Neuronal stem cell (in vitro differentiated cells): ENCODE measurements around the gene RNF43.

ENCODE experiments used
- DNase-seq: peaks from one replicate; pipeline ENCODE4 v3.0.0-alpha.2; 2013; ENCODE audit warnings: low spot score
- H2AFZ ChIP-seq: one replicate; pipeline ENCODE4 v1.6.1; 2013; ENCODE audit warnings: mild to moderate bottlenecking, low read length, inconsistent platforms
- H2AK5ac ChIP-seq: 2 replicates; pipeline ENCODE4 v1.6.1; 2013; ENCODE audit warnings: low read depth, mild to moderate bottlenecking, inconsistent platforms, low read length, moderate library complexity, mixed read lengths
- H2BK120ac ChIP-seq: 2 replicates; pipeline ENCODE4 v1.6.1; 2013; ENCODE audit warnings: low read depth, mild to moderate bottlenecking, inconsistent platforms, low read length, moderate library complexity, mixed read lengths
- H2BK12ac ChIP-seq: one replicate; pipeline ENCODE4 v1.6.1; 2013; ENCODE audit warnings: low read length, inconsistent platforms
- H2BK15ac ChIP-seq: 2 replicates; pipeline ENCODE4 v1.6.1; 2013; ENCODE audit warnings: mild to moderate bottlenecking, low read length, inconsistent platforms, mixed read lengths
- H2BK5ac ChIP-seq: one replicate; pipeline ENCODE4 v1.6.1; 2013; ENCODE audit warnings: inconsistent platforms, mild to moderate bottlenecking, low read length, moderate library complexity
- H3K14ac ChIP-seq: one replicate; pipeline ENCODE4 v1.6.1; 2013; ENCODE audit warnings: low read length, inconsistent platforms
- H3K18ac ChIP-seq: 2 replicates; pipeline ENCODE4 v1.6.1; 2013; ENCODE audit warnings: low read length, inconsistent platforms
- H3K23ac ChIP-seq: 2 replicates; pipeline ENCODE4 v1.6.1; 2013; ENCODE audit warnings: low read depth, mild to moderate bottlenecking, mixed read lengths, low read length, inconsistent platforms; ENCODE audit not compliant: poor library complexity
- H3K27ac ChIP-seq: replicated peaks from 3 replicates; pipeline ENCODE4 v1.5.1; 2013; ENCODE audit warnings: low read length, inconsistent platforms
- H3K27me3 ChIP-seq, 3 experiments: 2 replicates each; pipeline ENCODE4 v1.6.1; 2013; ENCODE audit warnings: low read length in 3 of 3, mild to moderate bottlenecking in 2 of 3, inconsistent platforms in 1 of 3, low read depth in 1 of 3, mixed read lengths in 1 of 3, moderate library complexity in 1 of 3; ENCODE audit not compliant: control insufficient read depth in 3 of 3, insufficient read depth in 3 of 3
- H3K36me3 ChIP-seq, 2 donors: replicated peaks in 1 of 2; 2 replicates each; pipeline ENCODE4 v1.6.1; 2013; ENCODE audit warnings: low read length in 2 of 2; ENCODE audit not compliant: control insufficient read depth in 2 of 2, insufficient read depth in 2 of 2
- H3K4ac ChIP-seq: 2 replicates; pipeline ENCODE4 v1.6.1; 2013; ENCODE audit warnings: inconsistent platforms, mild to moderate bottlenecking, low read length, moderate library complexity
- H3K4me1 ChIP-seq, 2 donors: 1 replicate in 1 of 2; 2 replicates in 1 of 2; pipeline ENCODE4 v1.6.1; 2013; ENCODE audit warnings: low read length in 2 of 2, low read depth in 1 of 2; ENCODE audit not compliant: control insufficient read depth in 2 of 2, insufficient read depth in 1 of 2
- H3K4me2 ChIP-seq: one replicate; pipeline ENCODE4 v1.6.1; 2013; ENCODE audit warnings: mild to moderate bottlenecking, low read length, inconsistent platforms; ENCODE audit not compliant: insufficient read depth, poor library complexity, severe bottlenecking
- H3K4me3 ChIP-seq, 2 donors: 2 replicates each; pipeline ENCODE4 v1.5.1; 2013; ENCODE audit warnings: low read length in 2 of 2, mild to moderate bottlenecking in 2 of 2, inconsistent platforms in 1 of 2, moderate library complexity in 1 of 2
- H3K79me1 ChIP-seq: one replicate; pipeline ENCODE4 v1.6.1; 2013; ENCODE audit warnings: low read depth, mild to moderate bottlenecking, inconsistent platforms, low read length, moderate library complexity
- H3K9ac ChIP-seq: one replicate; pipeline ENCODE4 v1.6.1; 2013; ENCODE audit warnings: mild to moderate bottlenecking, low read depth, low read length, inconsistent platforms; ENCODE audit not compliant: poor library complexity
- H3K9me3 ChIP-seq, 2 donors: replicated peaks in 1 of 2; 2 replicates each; pipeline versions ENCODE3 to v1.6.1; 2013; ENCODE audit warnings: low read length in 2 of 2, mild to moderate bottlenecking in 2 of 2, inconsistent platforms in 1 of 2, low read depth in 1 of 2, mixed read lengths in 1 of 2, moderate library complexity in 1 of 2; ENCODE audit not compliant: control insufficient read depth in 2 of 2, insufficient read depth in 1 of 2
- H4K8ac ChIP-seq: one replicate; pipeline ENCODE4 v1.6.1; 2013; ENCODE audit warnings: low read depth, mild to moderate bottlenecking, inconsistent platforms, low read length, moderate library complexity
- H4K91ac ChIP-seq: one replicate; pipeline ENCODE4 v1.6.1; 2013; ENCODE audit warnings: low read length, low read depth, mild to moderate bottlenecking, inconsistent platforms; ENCODE audit not compliant: poor library complexity
- WGBS, 2 donors: extraction: QIAGEN DNeasy Blood & Tissue Kit; methylation state at CpG; one replicate each; pipeline ENCODE4 v1.1.7; 2013; ENCODE audit warnings: missing lambda C conversion rate in 2 of 2, mixed read lengths in 1 of 2; ENCODE audit not compliant: insufficient read length in 2 of 2, insufficient replicate concordance in 1 of 2; ENCODE audit errors: extremely low coverage in 2 of 2; 5-methylcytosine and 5-hydroxymethylcytosine counted together

The RNF43 gene

GRCh38 chr17:58446086-58446485 is 28.8 kb upstream of the RNF43 start:
- no peak overlapping the region for H4K8ac ChIP-seq
- no peak overlapping the region for H2BK120ac ChIP-seq
- H3K18ac ChIP-seq = no peak overlapping the region
- H2AK5ac ChIP-seq = no peak overlapping the region
- no peak overlapping the region for H2BK15ac ChIP-seq
- no peaks in the 10 kb centered on the region for H3K36me3 ChIP-seq
- no peak for DNase-seq
- no peak overlapping the region for H3K4ac ChIP-seq
- H4K91ac ChIP-seq = no peak overlapping the region
- H3K79me1 ChIP-seq = no peaks in the 10 kb centered on the region
- H3K4me2 ChIP-seq = no peak overlapping the region
- no peak overlapping the region for H3K14ac ChIP-seq
- no peaks in the 10 kb centered on the region for H3K9me3 ChIP-seq
- H2BK5ac ChIP-seq = no peak overlapping the region
- H2BK12ac ChIP-seq = no peak overlapping the region
- H3K23ac ChIP-seq = no peak overlapping the region
- no peak overlapping the region for H2AFZ ChIP-seq
- no peak overlapping the region for H3K4me3 ChIP-seq
- no peak overlapping the region for H3K9ac ChIP-seq
- WGBS, 2 donors = no CpG with 5 or more reads among the region's 6 CpGs
- H3K27me3 ChIP-seq = peaks cover 0 to 17% (median 0%) of the 10 kb centered on the region in 3 experiments
- H3K4me1 ChIP-seq = no peaks in the 10 kb centered on the region
- no peak overlapping the region for H3K27ac ChIP-seq

GRCh38 chr17:58436805-58437239 is 19.5 kb upstream of the RNF43 start:
- Histone ChIP-seq H3K27me3 (peaks cover 0 to 27% (median 0%) of the 10 kb centered on the region in 3 experiments), H3K27ac (no peak overlapping the region), H3K4ac (no peak overlapping the region), H3K36me3 (no peaks in the 10 kb centered on the region), H3K79me1 (no peaks in the 10 kb centered on the region), H3K9me3 (no peaks in the 10 kb centered on the region), H3K4me1 (no peaks in the 10 kb centered on the region), H3K4me3 (no peak overlapping the region), H2BK12ac (no peak overlapping the region), H3K23ac (no peak overlapping the region), H3K4me2 (no peak overlapping the region), H2AFZ (no peak overlapping the region), H4K8ac (no peak overlapping the region), H3K18ac (no peak overlapping the region), H2AK5ac (no peak overlapping the region), H2BK5ac (no peak overlapping the region), H3K9ac (no peak overlapping the region), H2BK120ac (no peak overlapping the region), H3K14ac (no peak overlapping the region), H2BK15ac (no peak overlapping the region), H4K91ac (no peak overlapping the region)
- DNase-seq = no peak
- WGBS, 2 donors = no CpG with 5 or more reads among the region's 5 CpGs

GRCh38 chr17:58436245-58436644 is 18.9 kb upstream of the RNF43 start:
- Histone ChIP-seq H3K14ac (no peak overlapping the region), H3K4me2 (no peak overlapping the region), H3K18ac (no peak overlapping the region), H3K27me3 (peaks cover 0 to 22% (median 0%) of the 10 kb centered on the region in 3 experiments), H2AFZ (no peak overlapping the region), H3K9ac (no peak overlapping the region), H2BK12ac (no peak overlapping the region), H3K4ac (no peak overlapping the region), H2BK15ac (no peak overlapping the region), H3K4me1 (no peaks in the 10 kb centered on the region), H3K23ac (no peak overlapping the region), H3K79me1 (no peaks in the 10 kb centered on the region), H2BK5ac (no peak overlapping the region), H4K8ac (no peak overlapping the region), H2AK5ac (no peak overlapping the region), H4K91ac (no peak overlapping the region), H3K27ac (no peak overlapping the region), H3K4me3 (no peak overlapping the region), H2BK120ac (no peak overlapping the region), H3K36me3 (no peaks in the 10 kb centered on the region), H3K9me3 (no peaks in the 10 kb centered on the region)
- DNase-seq = no peak

GRCh38 chr17:58432806-58433573 is 15.7 kb upstream of the RNF43 start:
- no peaks in the 10 kb centered on the region for H3K79me1 ChIP-seq
- no peak overlapping the region for H2BK12ac ChIP-seq
- no peak overlapping the region for H3K4ac ChIP-seq
- WGBS, 2 donors = no CpG with 5 or more reads among the region's 7 CpGs
- no peak overlapping the region for H3K9ac ChIP-seq
- no peak overlapping the region for H2BK120ac ChIP-seq
- H4K8ac ChIP-seq = no peak overlapping the region
- no peaks in the 10 kb centered on the region for H3K9me3 ChIP-seq
- no peak for DNase-seq
- no peaks in the 10 kb centered on the region for H3K36me3 ChIP-seq
- no peak overlapping the region for H3K27ac ChIP-seq
- no peak overlapping the region for H3K18ac ChIP-seq
- H2BK5ac ChIP-seq = no peak overlapping the region
- H3K23ac ChIP-seq = no peak overlapping the region
- H2AFZ ChIP-seq = no peak overlapping the region
- H2AK5ac ChIP-seq = no peak overlapping the region
- H2BK15ac ChIP-seq = no peak overlapping the region
- no peak overlapping the region for H3K4me3 ChIP-seq
- H3K4me1 ChIP-seq = no peaks in the 10 kb centered on the region
- no peak overlapping the region for H3K4me2 ChIP-seq
- H4K91ac ChIP-seq = no peak overlapping the region
- H3K27me3 ChIP-seq = peaks cover 0 to 9% (median 0%) of the 10 kb centered on the region in 3 experiments
- H3K14ac ChIP-seq = no peak overlapping the region
